ENCODE data around the gene PPP2R5B.

PPP2R5B gene

GRCh38 chr11:64890522-64890939 is 34.0 kb upstream of the PPP2R5B start:
- DNase-seq = no peak

- no peak for DNase-seq
Measured at GRCh38 chr11:64891215-64891848, 33.2 kb upstream of the PPP2R5B start.

- no peak for DNase-seq
Measured at GRCh38 chr11:64891880-64892279, 32.6 kb upstream of the PPP2R5B start.

GRCh38 chr11:64892411-64892831 is 32.1 kb upstream of the PPP2R5B start:
- no peak for DNase-seq

- no peak for DNase-seq
Measured at GRCh38 chr11:64892838-64893193, 31.7 kb upstream of the PPP2R5B start.

- no peak for DNase-seq
Measured at GRCh38 chr11:64893194-64894069, 31.1 kb upstream of the PPP2R5B start.

- no peak for DNase-seq
Measured at GRCh38 chr11:64894070-64894811, 30.2 kb upstream of the PPP2R5B start.

- no peak for DNase-seq
Measured at GRCh38 chr11:64894812-64895452, 29.6 kb upstream of the PPP2R5B start.

- DNase-seq = no peak
Measured at GRCh38 chr11:64896448-64897022, 28.0 kb upstream of the PPP2R5B start.

- no peak for DNase-seq
Measured at GRCh38 chr11:64897381-64898075, 27.0 kb upstream of the PPP2R5B start.

GRCh38 chr11:64898076-64898445 is 26.4 kb upstream of the PPP2R5B start:
- no peak for DNase-seq

GRCh38 chr11:64898541-64898940 is 25.9 kb upstream of the PPP2R5B start:
- DNase-seq = no peak

GRCh38 chr11:64900263-64900678 is 24.2 kb upstream of the PPP2R5B start:
- DNase-seq = no peak

- no peak for DNase-seq
Measured at GRCh38 chr11:64900774-64901173, 23.7 kb upstream of the PPP2R5B start.

GRCh38 chr11:64902102-64902900 is 22.2 kb upstream of the PPP2R5B start:
- DNase-seq = no peak

GRCh38 chr11:64903291-64903833 is 21.1 kb upstream of the PPP2R5B start:
- no peak for DNase-seq

- no peak for DNase-seq
Measured at GRCh38 chr11:64905516-64906313, 18.8 kb upstream of the PPP2R5B start.

GRCh38 chr11:64906314-64906635 is 18.2 kb upstream of the PPP2R5B start:
- DNase-seq = no peak

- no peak for DNase-seq
Measured at GRCh38 chr11:64908766-64909165, 15.7 kb upstream of the PPP2R5B start.

- DNase-seq = no peak
Measured at GRCh38 chr11:64909653-64910343, 14.7 kb upstream of the PPP2R5B start.
